ENCODE measurements around the gene NRXN3.

The NRXN3 gene

DNA sequence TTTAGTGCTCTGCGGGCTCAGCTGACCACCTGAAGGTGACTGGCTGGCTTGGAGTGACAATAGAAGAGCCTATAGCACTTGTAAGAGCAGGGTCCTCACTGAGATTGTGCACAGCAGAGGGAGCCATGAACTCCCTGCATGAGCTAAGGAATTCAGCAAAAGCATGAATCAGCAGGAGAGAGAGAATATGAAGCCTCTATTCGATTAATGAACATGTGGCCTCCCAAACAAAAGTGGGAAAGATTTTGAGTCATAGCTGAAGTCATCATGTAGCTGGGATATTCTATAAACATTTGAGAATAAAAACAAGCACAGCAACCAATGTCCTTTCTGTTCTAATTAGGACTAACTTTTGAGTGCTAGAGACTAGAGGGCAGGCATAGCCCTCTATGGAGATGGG is 1414.5 kb downstream of the NRXN3 start:
- Mint-ChIP-seq H3K9me3 (peaks cover 6% of the 10 kb centered on the region), H3K27me3 (no peaks in the 10 kb centered on the region), H3K4me3 (no peak overlapping the region), H3K4me1 (no peaks in the 10 kb centered on the region), H3K36me3 (no peaks in the 10 kb centered on the region), H3K27ac (no peak overlapping the region)

DNA sequence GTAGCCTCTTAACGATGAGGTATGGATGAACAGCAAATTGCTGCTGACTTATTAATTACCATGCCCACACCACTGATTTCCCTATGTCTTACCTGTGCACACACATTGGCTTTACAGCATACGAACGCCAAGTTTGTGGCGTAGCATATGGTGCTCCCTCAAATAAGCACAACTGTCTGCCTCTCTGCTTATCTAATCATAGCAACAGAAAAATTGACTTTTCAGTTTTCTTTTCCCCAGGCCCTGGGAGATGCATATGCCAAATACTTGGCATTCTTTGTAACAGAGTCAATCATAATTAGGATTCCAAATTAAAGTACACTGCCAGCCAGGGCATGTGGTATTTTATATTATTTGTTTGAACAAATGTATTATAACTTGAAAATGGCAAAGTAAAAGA is 1415.7 kb downstream of the NRXN3 start:
- peaks cover 12% of the 10 kb centered on the region for H3K9me3 Mint-ChIP-seq
- H3K4me1 Mint-ChIP-seq = no peaks in the 10 kb centered on the region
- no peak overlapping the region for H3K27ac Mint-ChIP-seq
- H3K36me3 Mint-ChIP-seq = no peaks in the 10 kb centered on the region
- no peaks in the 10 kb centered on the region for H3K27me3 Mint-ChIP-seq
- H3K4me3 Mint-ChIP-seq = no peak overlapping the region

GRCh38 chr14:79586416-79586815 is 1416.2 kb downstream of the NRXN3 start:
- Mint-ChIP-seq H3K4me3 (no peak overlapping the region), H3K36me3 (no peaks in the 10 kb centered on the region), H3K4me1 (no peaks in the 10 kb centered on the region), H3K27me3 (no peaks in the 10 kb centered on the region), H3K9me3 (peaks cover 13% of the 10 kb centered on the region), H3K27ac (no peak overlapping the region)

DNA sequence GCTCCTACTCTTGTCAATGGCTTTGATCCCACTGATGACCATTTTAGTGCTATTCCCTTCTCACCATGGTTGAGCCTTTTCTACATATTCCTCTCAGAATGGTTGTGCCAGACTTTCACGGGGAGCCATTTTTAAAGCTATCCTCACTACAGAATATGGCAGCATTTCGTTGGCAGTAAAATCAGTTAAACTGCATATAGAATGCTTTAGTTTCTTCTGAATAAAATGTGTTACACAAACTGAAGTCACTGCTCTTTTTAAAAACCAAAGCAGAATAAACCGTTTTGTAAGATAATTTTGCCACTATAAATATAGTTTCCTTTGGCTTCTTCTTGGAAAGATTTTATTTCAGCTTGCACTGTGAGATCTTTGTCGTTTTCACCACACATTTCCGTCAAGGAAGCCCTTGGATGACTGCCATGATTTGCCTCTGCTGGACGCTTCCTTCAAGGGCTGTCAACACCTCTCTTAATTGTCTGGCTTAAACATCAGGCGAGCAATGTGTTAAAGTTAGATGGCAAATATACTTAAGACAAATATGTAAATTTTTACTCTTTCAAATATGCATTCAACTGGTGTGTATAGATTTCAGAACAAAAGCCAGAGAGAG is 1416.9 kb downstream of the NRXN3 start:
- H3K9me3 Mint-ChIP-seq = peaks cover 13% of the 10 kb centered on the region
- H3K27me3 Mint-ChIP-seq = no peaks in the 10 kb centered on the region
- no peak overlapping the region for H3K27ac Mint-ChIP-seq
- no peaks in the 10 kb centered on the region for H3K4me1 Mint-ChIP-seq
- no peak overlapping the region for H3K4me3 Mint-ChIP-seq
- no peaks in the 10 kb centered on the region for H3K36me3 Mint-ChIP-seq

GRCh38 chr14:79587875-79588274 is 1417.7 kb downstream of the NRXN3 start:
- Mint-ChIP-seq H3K4me1 (no peaks in the 10 kb centered on the region), H3K4me3 (no peak overlapping the region), H3K9me3 (peaks cover 13% of the 10 kb centered on the region), H3K27ac (no peak overlapping the region), H3K27me3 (no peaks in the 10 kb centered on the region), H3K36me3 (no peaks in the 10 kb centered on the region)

GRCh38 chr14:79588398-79588797 is 1418.2 kb downstream of the NRXN3 start:
- H3K9me3 Mint-ChIP-seq = peaks cover 13% of the 10 kb centered on the region
- H3K4me3 Mint-ChIP-seq = no peak overlapping the region

GRCh38 chr14:79596551-79596950 is 1426.4 kb downstream of the NRXN3 start:
- Mint-ChIP-seq H3K4me3 (no peak overlapping the region), H3K9me3 (peaks cover 3% of the 10 kb centered on the region), H3K27ac (no peak overlapping the region), H3K27me3 (no peaks in the 10 kb centered on the region), H3K4me1 (no peaks in the 10 kb centered on the region), H3K36me3 (no peaks in the 10 kb centered on the region)

More at GRCh38 chr14:79588398-79588797, 1418.2 kb downstream of the NRXN3 start:
- Mint-ChIP-seq H3K27ac (no peak overlapping the region), H3K27me3 (no peaks in the 10 kb centered on the region), H3K4me1 (no peaks in the 10 kb centered on the region), H3K36me3 (no peaks in the 10 kb centered on the region)

DNA sequence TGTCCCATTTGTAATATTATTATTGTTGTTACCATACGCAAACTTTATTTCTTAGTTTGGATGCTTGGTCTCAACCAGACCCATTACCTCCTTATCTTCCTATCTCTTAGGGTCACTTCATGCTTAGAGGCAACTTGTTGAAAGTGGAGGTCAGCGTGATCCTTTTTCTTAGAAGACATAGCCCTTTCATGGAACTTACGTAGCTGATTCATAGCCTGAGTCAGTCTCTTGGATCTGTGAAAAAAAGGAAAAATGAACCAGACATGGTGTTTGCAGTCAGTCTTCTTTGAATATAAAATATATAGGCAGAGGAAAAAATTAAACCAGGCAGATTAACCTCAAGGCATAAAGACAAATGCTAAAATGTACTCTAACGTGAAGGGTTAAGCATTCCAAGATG is 1427.4 kb downstream of the NRXN3 start:
- no peaks in the 10 kb centered on the region for H3K4me1 Mint-ChIP-seq
- H3K4me3 Mint-ChIP-seq = no peak overlapping the region
- H3K9me3 Mint-ChIP-seq = peaks cover 3% of the 10 kb centered on the region
- H3K27me3 Mint-ChIP-seq = no peaks in the 10 kb centered on the region
- no peak overlapping the region for H3K27ac Mint-ChIP-seq
- no peaks in the 10 kb centered on the region for H3K36me3 Mint-ChIP-seq

- Mint-ChIP-seq H3K27me3 (no peaks in the 10 kb centered on the region), H3K4me3 (no peak overlapping the region), H3K27ac (no peak overlapping the region), H3K4me1 (no peaks in the 10 kb centered on the region), H3K36me3 (no peaks in the 10 kb centered on the region), H3K9me3 (peaks cover 3% of the 10 kb centered on the region)
Observed at GRCh38 chr14:79598339-79598738, 1428.2 kb downstream of the NRXN3 start.

- Mint-ChIP-seq H3K36me3 (no peaks in the 10 kb centered on the region), H3K4me1 (no peaks in the 10 kb centered on the region), H3K4me3 (no peak overlapping the region), H3K9me3 (peaks cover 3% of the 10 kb centered on the region), H3K27ac (no peak overlapping the region), H3K27me3 (no peaks in the 10 kb centered on the region)
Observed at GRCh38 chr14:79599239-79599638, 1429.1 kb downstream of the NRXN3 start.

GRCh38 chr14:79600406-79600805 is 1430.2 kb downstream of the NRXN3 start:
- Mint-ChIP-seq H3K27me3 (no peaks in the 10 kb centered on the region), H3K27ac (no peak overlapping the region), H3K36me3 (no peaks in the 10 kb centered on the region), H3K4me3 (no peak overlapping the region), H3K4me1 (no peaks in the 10 kb centered on the region), H3K9me3 (peaks cover 3% of the 10 kb centered on the region)

DNA sequence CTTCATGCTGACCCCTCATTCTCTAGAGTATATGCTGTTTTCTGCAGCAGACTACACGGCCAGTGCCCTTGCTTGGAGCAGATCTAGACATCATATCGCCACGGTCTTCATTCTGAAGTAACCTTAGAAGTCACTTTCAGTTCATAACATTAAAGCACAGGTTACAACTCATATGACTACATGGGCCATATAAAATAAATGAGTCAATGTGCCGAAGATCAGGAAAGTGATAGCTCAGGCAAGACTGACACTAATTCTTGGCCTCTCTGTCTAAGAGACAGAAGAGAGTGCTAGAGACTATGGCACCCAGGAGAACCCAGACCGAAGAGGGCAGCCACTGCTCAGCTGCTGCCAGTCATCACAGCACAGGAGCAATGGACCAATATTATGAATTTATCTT is 1431.4 kb downstream of the NRXN3 start:
- Mint-ChIP-seq H3K4me1 (no peaks in the 10 kb centered on the region), H3K4me3 (no peak overlapping the region), H3K9me3 (peaks cover 3% of the 10 kb centered on the region), H3K36me3 (no peaks in the 10 kb centered on the region), H3K27me3 (no peaks in the 10 kb centered on the region), H3K27ac (no peak overlapping the region)

- Mint-ChIP-seq H3K9me3 (peaks cover 3% of the 10 kb centered on the region), H3K4me3 (no peak overlapping the region), H3K36me3 (no peaks in the 10 kb centered on the region), H3K4me1 (no peaks in the 10 kb centered on the region), H3K27ac (no peak overlapping the region), H3K27me3 (no peaks in the 10 kb centered on the region)
Observed at GRCh38 chr14:79602045-79602444, 1431.9 kb downstream of the NRXN3 start.

- no peaks in the 10 kb centered on the region for H3K36me3 Mint-ChIP-seq
- no peaks in the 10 kb centered on the region for H3K4me1 Mint-ChIP-seq
- no peaks in the 10 kb centered on the region for H3K9me3 Mint-ChIP-seq
- no peak overlapping the region for H3K4me3 Mint-ChIP-seq
- no peaks in the 10 kb centered on the region for H3K27me3 Mint-ChIP-seq
- no peak overlapping the region for H3K27ac Mint-ChIP-seq
Observed at GRCh38 chr14:79602742-79603141, 1432.6 kb downstream of the NRXN3 start.

- H3K9me3 Mint-ChIP-seq = peaks cover 6% of the 10 kb centered on the region
- H3K27me3 Mint-ChIP-seq = no peaks in the 10 kb centered on the region
- no peaks in the 10 kb centered on the region for H3K36me3 Mint-ChIP-seq
- H3K4me1 Mint-ChIP-seq = no peaks in the 10 kb centered on the region
- no peak overlapping the region for H3K27ac Mint-ChIP-seq
- no peak overlapping the region for H3K4me3 Mint-ChIP-seq
Observed at GRCh38 chr14:79605849-79606248, 1435.7 kb downstream of the NRXN3 start.

- Mint-ChIP-seq H3K27ac (no peak overlapping the region), H3K36me3 (no peaks in the 10 kb centered on the region)
Observed at GRCh38 chr14:79608446-79608845, 1438.3 kb downstream of the NRXN3 start.

DNA sequence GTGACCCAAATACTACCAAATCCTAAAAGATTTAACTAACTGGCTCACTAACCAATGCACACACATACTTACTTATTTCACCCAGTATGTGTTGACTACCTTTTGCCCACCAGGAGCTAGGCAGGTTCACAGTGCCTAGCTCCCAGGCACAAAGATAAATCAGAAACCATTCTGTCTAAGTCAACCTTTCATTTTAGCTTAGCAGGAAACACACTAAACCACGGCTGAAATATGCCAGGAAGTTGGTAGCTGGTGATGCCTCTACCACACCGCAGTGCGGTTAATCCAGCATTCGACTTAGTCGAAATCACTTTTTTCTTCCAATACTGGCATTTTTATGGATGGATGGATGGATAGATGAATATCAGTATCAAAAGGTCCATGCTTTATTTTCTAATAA is 1443.5 kb downstream of the NRXN3 start:
- Mint-ChIP-seq H3K9me3 (peaks cover 5% of the 10 kb centered on the region), H3K27ac (no peak overlapping the region), H3K4me3 (no peak overlapping the region), H3K36me3 (no peaks in the 10 kb centered on the region), H3K27me3 (no peaks in the 10 kb centered on the region), H3K4me1 (peaks cover 4% of the 10 kb centered on the region)

More at GRCh38 chr14:79608446-79608845, 1438.3 kb downstream of the NRXN3 start:
- Mint-ChIP-seq H3K4me1 (peaks cover 3% of the 10 kb centered on the region), H3K27me3 (no peaks in the 10 kb centered on the region), H3K4me3 (no peak overlapping the region), H3K9me3 (peaks cover 6% of the 10 kb centered on the region)

Data from activated naive CD4-positive, alpha-beta T cell treated with anti-CD3 and anti-CD28 coated beads, Interleukin-2, amount 50 U/mL, for 24 hours (primary cell).